Measurements from ENCODE around the gene UCK2.
A peak's percentile ranks its signal among the peaks of the same experiment; 100 is the strongest.
"Not testable (repeated sequence)": the region's sequence is repeated elsewhere in the genome, so short reads cannot be mapped to it uniquely, and the experiment has no call there.

The UCK2 gene

DNA sequence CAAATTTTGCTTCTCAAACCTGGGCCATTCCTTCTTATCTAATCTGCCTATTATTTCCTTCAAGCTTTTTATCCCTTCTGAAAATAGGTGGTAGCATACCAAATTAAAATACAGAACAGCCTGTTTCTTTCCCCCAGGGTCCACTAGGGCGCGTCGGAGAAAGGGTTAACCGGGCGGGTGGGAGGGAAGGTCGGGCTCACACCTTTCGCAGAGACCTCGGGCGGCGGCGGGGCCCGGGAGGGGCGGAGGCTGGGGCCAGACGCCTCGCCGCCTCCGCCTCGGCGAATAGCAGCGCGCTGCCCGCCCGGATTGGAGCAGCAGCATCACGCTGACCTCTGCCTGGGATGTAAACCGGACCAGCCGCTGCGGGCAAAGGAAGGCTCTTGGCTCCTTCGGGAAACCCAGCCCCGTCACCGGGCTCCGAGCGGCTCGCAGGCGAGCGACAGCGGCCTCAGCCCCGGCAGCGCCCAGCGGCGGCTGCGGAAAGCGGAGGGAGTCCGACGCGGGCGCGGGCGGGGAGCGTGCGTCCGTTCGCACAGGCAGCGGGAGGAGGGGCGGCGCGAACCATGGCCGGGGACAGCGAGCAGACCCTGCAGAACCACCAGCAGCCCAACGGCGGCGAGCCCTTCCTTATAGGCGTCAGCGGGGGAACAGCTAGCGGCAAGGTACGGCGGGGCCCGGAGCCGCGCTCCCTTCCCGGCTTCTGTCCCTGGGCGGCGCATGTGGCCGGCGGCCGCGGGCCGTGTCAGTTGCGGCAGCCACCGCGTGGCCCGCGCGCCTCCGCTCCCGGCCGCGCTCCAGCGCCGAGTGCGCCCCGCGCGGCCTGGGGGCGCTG, at the start of gene UCK2:
TSS of gene UCK2 (plus strand) at position 347 of the 835 bp plus-strand sequence. CDS start at position 567, 220 bp downstream.
- Histone ChIP-seq H3K4me3 (ENCODE audit: low read length) (peak within 1 kb of the TSS; percentile 99), H3K27me3 (ENCODE audit: control insufficient read depth, insufficient read depth, low read length) (no peaks in the 10 kb centered on the region), H3K4me1 (ENCODE audit: control insufficient read depth, insufficient read depth, low read length) (peaks cover 17% of the 10 kb centered on the region), H3K36me3 (ENCODE audit: control insufficient read depth, insufficient read depth, low read length) (no peaks in the 10 kb centered on the region), H3K9me3 (ENCODE audit: control insufficient read depth, low read length) (no peaks in the 10 kb centered on the region), H3K9ac (ENCODE audit: low read length) (peak within 1 kb of the TSS; percentile 91)

GRCh38 chr1:165778197-165778596, 49.2 kb upstream of the UCK2 start:
- not testable (repeated sequence) for H3K9ac ChIP-seq (ENCODE audit: low read length); H3K36me3 ChIP-seq (ENCODE audit: control insufficient read depth, insufficient read depth, low read length); H3K4me1 ChIP-seq (ENCODE audit: control insufficient read depth, insufficient read depth, low read length); H3K27me3 ChIP-seq (ENCODE audit: control insufficient read depth, insufficient read depth, low read length); H3K9me3 ChIP-seq (ENCODE audit: control insufficient read depth, low read length); H3K4me3 ChIP-seq (ENCODE audit: low read length)

DNA sequence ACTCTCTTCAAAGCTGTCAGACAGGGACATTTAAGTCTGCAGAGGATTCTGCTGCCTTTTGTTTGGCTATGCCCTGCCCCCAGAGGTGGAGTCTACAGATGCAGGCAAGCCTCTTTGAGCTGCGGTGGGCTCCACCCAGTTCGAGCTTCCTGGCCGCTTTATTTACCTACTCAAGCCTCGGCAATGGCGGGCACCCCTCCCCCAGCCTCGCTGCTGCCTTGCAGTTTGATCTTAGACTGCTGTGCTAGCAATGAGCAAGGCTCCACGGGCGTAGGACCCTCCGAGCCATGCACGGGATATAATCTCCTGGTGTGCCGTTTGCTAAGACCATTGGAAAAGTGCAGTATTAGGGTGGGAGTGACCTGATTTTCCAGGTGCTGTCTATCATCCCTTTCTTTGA, 43.9 kb upstream of the UCK2 start:
- not testable (repeated sequence) for H3K9me3 ChIP-seq (ENCODE audit: control insufficient read depth, low read length); H3K4me3 ChIP-seq (ENCODE audit: low read length); H3K27me3 ChIP-seq (ENCODE audit: control insufficient read depth, insufficient read depth, low read length); H3K9ac ChIP-seq (ENCODE audit: low read length); H3K4me1 ChIP-seq (ENCODE audit: control insufficient read depth, insufficient read depth, low read length); H3K36me3 ChIP-seq (ENCODE audit: control insufficient read depth, insufficient read depth, low read length)

DNA sequence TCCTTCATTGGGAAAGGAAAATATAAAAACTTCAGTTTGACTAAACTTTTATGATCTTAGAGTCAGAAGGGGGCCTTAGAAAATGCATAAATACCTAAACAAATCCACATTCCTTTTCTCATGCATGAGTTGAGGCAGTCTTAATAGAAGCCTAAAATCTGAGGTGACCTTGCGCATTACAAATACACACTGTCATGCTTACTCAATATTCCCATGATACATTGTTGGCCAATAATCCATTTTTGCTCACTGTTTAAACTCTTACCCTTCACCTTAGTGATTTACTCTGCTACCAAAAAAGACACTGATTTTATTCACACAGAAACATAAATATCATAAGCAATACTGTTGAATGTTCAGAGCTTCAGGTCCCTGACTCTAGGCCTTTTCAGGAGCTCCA, 39.7 kb upstream of the UCK2 start:
- H3K4me1 ChIP-seq (ENCODE audit: control insufficient read depth, insufficient read depth, low read length), result no peaks in the 10 kb centered on the region
- no peak overlapping the region for H3K9ac ChIP-seq (ENCODE audit: low read length)
- H3K9me3 ChIP-seq (ENCODE audit: control insufficient read depth, low read length), result no peaks in the 10 kb centered on the region
- no peaks in the 10 kb centered on the region for H3K27me3 ChIP-seq (ENCODE audit: control insufficient read depth, insufficient read depth, low read length)
- H3K36me3 ChIP-seq (ENCODE audit: control insufficient read depth, insufficient read depth, low read length), result no peaks in the 10 kb centered on the region
- no peak overlapping the region for H3K4me3 ChIP-seq (ENCODE audit: low read length)

GRCh38 chr1:165793951-165794350, 33.5 kb upstream of the UCK2 start:
- no peak overlapping the region for H3K9ac ChIP-seq (ENCODE audit: low read length)
- no peaks in the 10 kb centered on the region for H3K4me1 ChIP-seq (ENCODE audit: control insufficient read depth, insufficient read depth, low read length)
- no peaks in the 10 kb centered on the region for H3K36me3 ChIP-seq (ENCODE audit: control insufficient read depth, insufficient read depth, low read length)
- no peaks in the 10 kb centered on the region for H3K27me3 ChIP-seq (ENCODE audit: control insufficient read depth, insufficient read depth, low read length)
- H3K4me3 ChIP-seq (ENCODE audit: low read length), result no peak overlapping the region
- no peaks in the 10 kb centered on the region for H3K9me3 ChIP-seq (ENCODE audit: control insufficient read depth, low read length)

DNA sequence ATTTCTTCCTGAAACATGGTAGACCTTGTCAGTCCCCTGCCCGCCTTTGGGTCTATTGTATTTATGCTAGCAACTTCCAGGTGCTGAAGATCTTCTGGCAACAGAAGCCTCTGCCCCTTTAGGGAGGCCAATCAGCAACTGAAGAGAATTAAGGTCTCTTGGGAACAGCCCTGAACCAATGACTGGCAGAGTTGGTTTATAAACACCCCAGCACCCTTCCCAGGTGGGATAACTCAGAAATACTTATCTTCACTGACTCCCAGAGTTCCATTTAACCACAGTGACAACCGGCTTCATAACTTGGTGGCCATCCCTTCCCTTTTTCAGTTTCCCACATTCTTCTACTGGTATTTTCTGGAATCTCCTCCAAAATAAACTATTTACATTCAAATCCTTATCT, 31.5 kb upstream of the UCK2 start:
- H3K9me3 ChIP-seq (ENCODE audit: control insufficient read depth, low read length), result no peaks in the 10 kb centered on the region
- no peaks in the 10 kb centered on the region for H3K4me1 ChIP-seq (ENCODE audit: control insufficient read depth, insufficient read depth, low read length)
- no peaks in the 10 kb centered on the region for H3K27me3 ChIP-seq (ENCODE audit: control insufficient read depth, insufficient read depth, low read length)
- no peaks in the 10 kb centered on the region for H3K36me3 ChIP-seq (ENCODE audit: control insufficient read depth, insufficient read depth, low read length)
- no peak overlapping the region for H3K9ac ChIP-seq (ENCODE audit: low read length)
- H3K4me3 ChIP-seq (ENCODE audit: low read length), result no peak overlapping the region

GRCh38 chr1:165799387-165799786, 28.0 kb upstream of the UCK2 start:
- H3K36me3 ChIP-seq (ENCODE audit: control insufficient read depth, insufficient read depth, low read length), result no peaks in the 10 kb centered on the region
- H3K9ac ChIP-seq (ENCODE audit: low read length), result no peak overlapping the region
- no peak overlapping the region for H3K4me3 ChIP-seq (ENCODE audit: low read length)

GRCh38 chr1:165804513-165804912, 22.9 kb upstream of the UCK2 start:
- H3K36me3 ChIP-seq (ENCODE audit: control insufficient read depth, insufficient read depth, low read length); H3K4me1 ChIP-seq (ENCODE audit: control insufficient read depth, insufficient read depth, low read length); H3K9ac ChIP-seq (ENCODE audit: low read length); H3K4me3 ChIP-seq (ENCODE audit: low read length); H3K9me3 ChIP-seq (ENCODE audit: control insufficient read depth, low read length); H3K27me3 ChIP-seq (ENCODE audit: control insufficient read depth, insufficient read depth, low read length): not testable (repeated sequence)

More at GRCh38 chr1:165799387-165799786, 28.0 kb upstream of the UCK2 start:
- Histone ChIP-seq H3K4me1 (ENCODE audit: control insufficient read depth, insufficient read depth, low read length) (no peaks in the 10 kb centered on the region), H3K27me3 (ENCODE audit: control insufficient read depth, insufficient read depth, low read length) (no peaks in the 10 kb centered on the region), H3K9me3 (ENCODE audit: control insufficient read depth, low read length) (no peaks in the 10 kb centered on the region)

DNA sequence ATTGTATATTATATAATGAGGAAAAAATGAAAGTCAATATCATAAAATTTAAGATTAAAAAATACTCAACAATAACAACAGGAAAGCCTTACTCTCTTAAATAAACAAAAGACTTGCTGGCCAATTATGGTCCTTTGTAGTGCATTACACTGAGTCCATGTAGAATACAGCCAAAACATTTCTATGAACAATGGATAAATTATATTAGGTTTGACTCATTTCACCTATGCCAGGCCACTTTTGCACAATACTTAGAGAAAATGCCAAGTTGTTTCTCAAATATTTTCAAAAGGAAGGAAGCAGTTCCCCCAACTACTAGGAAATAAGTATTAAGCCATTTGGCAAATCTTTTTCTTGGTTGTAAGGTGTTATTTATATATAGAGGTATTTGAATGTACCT, 19.8 kb upstream of the UCK2 start:
- Histone ChIP-seq H3K36me3 (ENCODE audit: control insufficient read depth, insufficient read depth, low read length) (no peaks in the 10 kb centered on the region), H3K27me3 (ENCODE audit: control insufficient read depth, insufficient read depth, low read length) (no peaks in the 10 kb centered on the region), H3K9me3 (ENCODE audit: control insufficient read depth, low read length) (no peaks in the 10 kb centered on the region), H3K9ac (ENCODE audit: low read length) (no peak overlapping the region), H3K4me3 (ENCODE audit: low read length) (no peak overlapping the region), H3K4me1 (ENCODE audit: control insufficient read depth, insufficient read depth, low read length) (no peaks in the 10 kb centered on the region)

DNA sequence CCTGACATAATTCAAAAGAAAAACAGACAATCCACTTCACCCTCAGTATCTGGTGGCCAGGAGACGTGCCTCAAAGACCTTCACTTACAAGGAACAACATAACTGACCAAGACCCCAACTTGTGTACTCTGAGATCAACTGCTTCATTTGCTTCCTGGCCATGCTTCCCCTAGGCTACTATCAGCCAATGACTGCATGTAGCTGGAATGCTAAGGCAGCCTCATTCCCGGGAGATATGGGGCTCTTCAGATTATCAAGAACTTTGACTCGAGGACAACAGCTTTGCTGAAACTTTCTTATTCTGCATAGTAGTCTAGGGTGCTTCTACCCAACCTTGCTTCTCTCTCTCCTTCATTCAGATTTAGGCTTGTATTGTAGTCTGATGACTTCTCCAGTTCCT, 11.7 kb upstream of the UCK2 start:
- H3K9ac ChIP-seq (ENCODE audit: low read length), result no peak overlapping the region
- H3K4me1 ChIP-seq (ENCODE audit: control insufficient read depth, insufficient read depth, low read length), result no peaks in the 10 kb centered on the region
- no peaks in the 10 kb centered on the region for H3K27me3 ChIP-seq (ENCODE audit: control insufficient read depth, insufficient read depth, low read length)
- no peaks in the 10 kb centered on the region for H3K9me3 ChIP-seq (ENCODE audit: control insufficient read depth, low read length)
- H3K4me3 ChIP-seq (ENCODE audit: low read length), result no peak overlapping the region
- no peaks in the 10 kb centered on the region for H3K36me3 ChIP-seq (ENCODE audit: control insufficient read depth, insufficient read depth, low read length)

DNA sequence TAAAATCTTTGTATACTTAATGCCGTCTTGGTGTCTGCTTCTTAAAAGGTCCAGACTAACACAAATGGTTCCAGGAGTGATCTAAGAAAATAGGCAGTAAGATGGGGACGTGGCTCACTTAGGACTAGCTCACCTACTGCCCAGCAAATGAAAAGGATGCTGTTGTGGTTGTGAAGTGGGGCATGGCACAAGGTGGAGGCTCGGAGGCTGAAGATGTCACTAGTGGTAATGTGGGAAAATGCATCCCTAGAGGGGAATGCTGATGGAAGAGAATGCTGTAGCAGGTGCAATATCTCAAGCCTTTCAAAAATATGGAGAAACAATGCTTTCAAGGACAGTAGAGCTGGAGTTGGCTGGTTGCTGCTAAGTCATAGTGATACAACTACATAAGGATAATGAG, 11.3 kb upstream of the UCK2 start:
- Histone ChIP-seq H3K36me3 (ENCODE audit: control insufficient read depth, insufficient read depth, low read length) (no peaks in the 10 kb centered on the region), H3K27me3 (ENCODE audit: control insufficient read depth, insufficient read depth, low read length) (no peaks in the 10 kb centered on the region), H3K4me1 (ENCODE audit: control insufficient read depth, insufficient read depth, low read length) (no peaks in the 10 kb centered on the region), H3K9ac (ENCODE audit: low read length) (no peak overlapping the region), H3K9me3 (ENCODE audit: control insufficient read depth, low read length) (no peaks in the 10 kb centered on the region), H3K4me3 (ENCODE audit: low read length) (no peak overlapping the region)

DNA sequence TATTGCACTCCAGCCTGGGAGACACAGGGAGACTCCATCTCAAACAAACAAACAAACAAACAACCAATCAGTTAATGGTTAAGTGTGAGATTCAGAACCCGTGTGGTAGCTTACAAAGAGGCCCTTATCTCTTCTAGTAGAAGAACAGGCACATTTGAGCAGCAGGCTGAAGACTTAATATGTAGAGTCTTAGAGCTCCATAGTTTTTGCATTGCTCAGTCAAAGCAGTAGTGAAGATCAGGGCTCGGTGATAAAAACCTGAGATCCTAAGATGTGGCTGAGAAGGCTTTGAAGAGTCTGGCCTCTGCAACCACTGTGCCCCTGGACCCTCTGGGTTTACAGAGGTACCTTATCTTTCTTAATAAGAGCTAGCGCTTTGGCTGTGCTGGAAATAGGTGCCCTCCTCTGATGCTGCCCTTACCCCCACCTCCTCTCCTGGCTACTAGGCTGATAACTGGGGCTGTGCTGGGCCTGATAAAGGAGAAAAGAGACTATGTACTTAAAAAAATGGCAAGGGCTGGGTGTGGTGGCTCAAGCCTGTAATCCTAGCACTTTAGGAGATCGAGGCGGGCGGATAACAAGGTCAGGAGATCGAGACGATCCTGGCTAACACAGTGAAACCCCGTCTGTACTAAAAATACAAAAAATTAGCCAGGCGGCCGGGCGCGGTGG, 10.5 kb upstream of the UCK2 start:
- Histone ChIP-seq H3K4me3 (ENCODE audit: low read length) (no peak overlapping the region), H3K4me1 (ENCODE audit: control insufficient read depth, insufficient read depth, low read length) (no peaks in the 10 kb centered on the region), H3K36me3 (ENCODE audit: control insufficient read depth, insufficient read depth, low read length) (no peaks in the 10 kb centered on the region), H3K27me3 (ENCODE audit: control insufficient read depth, insufficient read depth, low read length) (no peaks in the 10 kb centered on the region), H3K9ac (ENCODE audit: low read length) (no peak overlapping the region), H3K9me3 (ENCODE audit: control insufficient read depth, low read length) (no peaks in the 10 kb centered on the region)

All from mucosa of stomach (tissue), 1 donor.